Islet precursor cell (in vitro differentiated cells): ENCODE data around the gene ITGAD.
"Not testable (repeated sequence)": the region's sequence is repeated elsewhere in the genome, so short reads cannot be mapped to it uniquely, and the experiment has no call there.

Experiments used
- DNase-seq: peaks from one replicate; pipeline ENCODE4 v3.0.0-alpha.2; 2018

Gene ITGAD

GRCh38 chr16:31435341-31436220, 42.4 kb downstream of the ITGAD start:
- DNase-seq = peak; percentile 50

- DNase-seq = peak; percentile 45
Measured at GRCh38 chr16:31436221-31437045, 43.3 kb downstream of the ITGAD start.

- DNase-seq = no peak
Measured at GRCh38 chr16:31438414-31438813, 45.3 kb downstream of the ITGAD start.

GRCh38 chr16:31439023-31439422, 45.9 kb downstream of the ITGAD start:
- DNase-seq = not testable (repeated sequence)

- no peak for DNase-seq
Measured at GRCh38 chr16:31439519-31439918, 46.4 kb downstream of the ITGAD start.

GRCh38 chr16:31440516-31441184, 47.5 kb downstream of the ITGAD start:
- no peak for DNase-seq

GRCh38 chr16:31441956-31442355, 48.8 kb downstream of the ITGAD start:
- no peak for DNase-seq

- not testable (repeated sequence) for DNase-seq
Measured at GRCh38 chr16:31445931-31446330, 52.8 kb downstream of the ITGAD start.

- DNase-seq = no peak
Measured at GRCh38 chr16:31451201-31451600, 58.1 kb downstream of the ITGAD start.

- peak; percentile 92 for DNase-seq
Measured at GRCh38 chr16:31451681-31452351, 58.7 kb downstream of the ITGAD start.

GRCh38 chr16:31452631-31453106, 59.5 kb downstream of the ITGAD start:
- peak; percentile 67 for DNase-seq

GRCh38 chr16:31453255-31454204, 60.4 kb downstream of the ITGAD start:
- peak; percentile 87 for DNase-seq

GRCh38 chr16:31455601-31456314, 62.6 kb downstream of the ITGAD start:
- DNase-seq = no peak

GRCh38 chr16:31456988-31457360, 63.8 kb downstream of the ITGAD start:
- DNase-seq = no peak

- DNase-seq = peak; percentile 79
Measured at GRCh38 chr16:31458073-31458843, 65.1 kb downstream of the ITGAD start.

- peak; percentile 99 for DNase-seq
Measured at GRCh38 chr16:31458844-31459686, 65.9 kb downstream of the ITGAD start, which contains the start of gene ARMC5. ARMC5 (plus strand) TSS chr16:31459501; CDS start chr16:31459525, 24 bp downstream.

- peak; percentile 100 for DNase-seq
Measured at GRCh38 chr16:31459687-31460581, 66.8 kb downstream of the ITGAD start.

- no peak for DNase-seq
Measured at GRCh38 chr16:31460582-31461002, 67.5 kb downstream of the ITGAD start.
